ENCODE measurements around the gene REEP5.

REEP5 gene

GRCh38 chr5:112846556-112846955, 75.5 kb downstream of the REEP5 start:
- FAIRE-seq (no peak), DNase-seq (ENCODE audit: insufficient read length, low spot score) (no peak)
- no peak for TF ChIP-seq CTCF (IDR thresholded peaks at IDR 0.05; ENCODE audit: insufficient read depth, missing control alignments)

GRCh38 chr5:112844489-112844888, 77.5 kb downstream of the REEP5 start:
- TF ChIP-seq CTCF (IDR thresholded peaks at IDR 0.05; ENCODE audit: insufficient read depth, missing control alignments), result no peak
- no peak for FAIRE-seq
- no peak for DNase-seq (ENCODE audit: insufficient read length, low spot score)

GRCh38 chr5:112833971-112834370, 88.1 kb downstream of the REEP5 start:
- TF ChIP-seq CTCF (IDR thresholded peaks at IDR 0.05; ENCODE audit: insufficient read depth, missing control alignments), result no peak
- FAIRE-seq, result no peak
- no peak for DNase-seq (ENCODE audit: insufficient read length, low spot score)

- DNase-seq (ENCODE audit: insufficient read length, low spot score) (no peak), FAIRE-seq (no peak)
- TF ChIP-seq CTCF (IDR thresholded peaks at IDR 0.05; ENCODE audit: insufficient read depth, missing control alignments), result no peak
Observed at GRCh38 chr5:112830378-112830777, 91.6 kb downstream of the REEP5 start.

All from D721Med (cell line).